Skeletal muscle tissue (tissue), 4 donors: Measurements from ENCODE around the gene MSTN. TPM values are rescaled to one million over a fixed set of nuclear protein-coding genes. Genes with fewer than 3 reads are reported as not detected.

ENCODE experiments used
- H3K27ac ChIP-seq: one replicate; pipeline ENCODE4 v1.7.0; 2013; ENCODE audit warnings: mild to moderate bottlenecking, low read depth, low read length, inconsistent platforms
- H3K27me3 ChIP-seq, 3 donors: one replicate each; pipeline ENCODE4 v1.7.0; 2013; ENCODE audit warnings: low read length in 3 of 3; ENCODE audit not compliant: control insufficient read depth in 3 of 3, insufficient read depth in 3 of 3
- H3K36me3 ChIP-seq, 3 donors: one replicate each; pipeline ENCODE4 v1.7.0; 2013; ENCODE audit warnings: low read length in 3 of 3; ENCODE audit not compliant: control insufficient read depth in 3 of 3, insufficient read depth in 3 of 3
- H3K4me1 ChIP-seq, 3 donors: one replicate each; pipeline ENCODE4 v1.7.0; 2013; ENCODE audit warnings: low read length in 3 of 3, mild to moderate bottlenecking in 3 of 3; ENCODE audit not compliant: control insufficient read depth in 3 of 3, insufficient read depth in 3 of 3
- H3K4me3 ChIP-seq, 3 donors: one replicate each; pipeline ENCODE4 v1.7.0; 2013; ENCODE audit warnings: low read length in 3 of 3
- H3K9ac ChIP-seq, 3 donors: one replicate each; pipeline ENCODE4 v1.7.0; 2013; ENCODE audit warnings: low read length in 3 of 3, mild to moderate bottlenecking in 3 of 3, moderate library complexity in 2 of 3, low read depth in 1 of 3
- H3K9me3 ChIP-seq, 3 donors: one replicate each; pipeline ENCODE4 v1.7.0; 2013; ENCODE audit warnings: low read length in 3 of 3; ENCODE audit not compliant: control insufficient read depth in 3 of 3
- total RNA-seq: library from RNA; depleted of rRNA; stranded (reverse); fragments of >200 nt; gene quantifications from one replicate; pipeline ENCODE4 v1.2.3, GENCODE V29; 2014
- donor health status: Osteomylitis.

Gene MSTN
- total RNA-seq, 1 donor from 2014 or later: 18.8 TPM

GRCh38 chr2:190069936-190070696, 7.6 kb upstream of the MSTN start:
- no peak overlapping the region for H3K9ac ChIP-seq
- no peak overlapping the region for H3K27ac ChIP-seq
- H3K4me1 ChIP-seq: no peaks in the 10 kb centered on the region
- no peaks in the 10 kb centered on the region for H3K27me3 ChIP-seq
- no peaks in the 10 kb centered on the region for H3K36me3 ChIP-seq
- no peak overlapping the region for H3K4me3 ChIP-seq
- H3K9me3 ChIP-seq: no peaks in the 10 kb centered on the region

- H3K27me3 ChIP-seq: no peaks in the 10 kb centered on the region
- H3K9me3 ChIP-seq: no peaks in the 10 kb centered on the region
- no peaks in the 10 kb centered on the region for H3K4me1 ChIP-seq
- no peak overlapping the region for H3K27ac ChIP-seq
- H3K36me3 ChIP-seq: no peaks in the 10 kb centered on the region
- no peak overlapping the region for H3K9ac ChIP-seq
- no peak overlapping the region for H3K4me3 ChIP-seq
These were observed 6.2 kb upstream of the MSTN start for GRCh38 chr2:190068764-190069163.

- no peak overlapping the region for H3K27ac ChIP-seq
- H3K36me3 ChIP-seq: no peaks in the 10 kb centered on the region
- H3K27me3 ChIP-seq: no peaks in the 10 kb centered on the region
- H3K9ac ChIP-seq: no peak overlapping the region
- no peaks in the 10 kb centered on the region for H3K4me1 ChIP-seq
- H3K4me3 ChIP-seq: no peak overlapping the region
- no peaks in the 10 kb centered on the region for H3K9me3 ChIP-seq
These were observed 3.3 kb upstream of the MSTN start for GRCh38 chr2:190065839-190066238.

DNA sequence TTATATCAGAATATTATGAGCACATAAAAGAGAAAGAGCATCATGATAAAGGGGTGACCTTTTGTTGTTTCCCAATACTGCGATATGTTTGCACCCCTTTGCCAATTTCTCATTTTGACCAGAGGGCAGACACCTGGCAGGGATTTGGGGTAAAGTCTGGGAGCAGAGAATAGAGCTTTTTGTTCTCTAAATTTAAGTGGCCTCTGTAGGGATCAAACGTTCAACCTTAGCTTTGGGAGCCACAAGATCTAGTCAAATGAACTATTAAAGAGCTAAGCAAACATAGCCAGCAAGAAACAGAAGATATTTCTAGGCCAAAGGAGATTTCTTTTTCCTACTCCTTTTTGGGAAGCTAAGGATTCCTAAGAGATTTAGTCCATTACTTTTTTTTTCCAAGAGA, 1.1 kb upstream of the MSTN start:
- no peak overlapping the region for H3K4me3 ChIP-seq
- H3K27me3 ChIP-seq: no peaks in the 10 kb centered on the region
- H3K9ac ChIP-seq: no peak overlapping the region
- no peaks in the 10 kb centered on the region for H3K9me3 ChIP-seq
- peaks cover 0 to under 1% (median 0%) of the 10 kb centered on the region in 3 donors for H3K36me3 ChIP-seq
- no peak overlapping the region for H3K27ac ChIP-seq
- no peaks in the 10 kb centered on the region for H3K4me1 ChIP-seq

DNA sequence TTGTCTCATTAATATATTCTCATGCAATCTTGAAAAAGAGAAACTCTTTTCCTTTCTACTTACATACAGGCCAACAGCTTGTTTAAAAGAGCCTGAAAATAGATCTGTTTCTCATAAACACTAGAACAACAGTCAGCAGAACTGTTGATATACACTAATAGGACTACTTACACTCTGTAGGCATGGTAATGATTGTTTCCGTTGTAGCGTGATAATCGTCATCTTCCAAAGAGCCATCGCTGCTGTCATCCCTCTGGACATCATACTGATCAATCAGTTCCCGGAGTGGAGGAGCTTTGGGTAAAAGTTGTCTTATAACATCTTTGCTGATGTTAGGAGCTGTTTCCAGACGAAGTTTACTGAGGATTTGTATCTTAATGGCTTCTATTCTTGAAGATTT, 476 bp downstream of the MSTN start:
- H3K4me1 ChIP-seq: no peaks in the 10 kb centered on the region
- peak overlapping the region; percentile 57 to 79 (median 62) for H3K4me3 ChIP-seq
- no peaks in the 10 kb centered on the region for H3K27me3 ChIP-seq
- H3K9me3 ChIP-seq: no peaks in the 10 kb centered on the region
- peak overlapping the region; percentile 48 to 66 (median 55) for H3K9ac ChIP-seq
- H3K27ac ChIP-seq: peak overlapping the region; percentile 26
- H3K36me3 ChIP-seq: peaks cover 0 to 3% (median 3%) of the 10 kb centered on the region in 3 donors

DNA sequence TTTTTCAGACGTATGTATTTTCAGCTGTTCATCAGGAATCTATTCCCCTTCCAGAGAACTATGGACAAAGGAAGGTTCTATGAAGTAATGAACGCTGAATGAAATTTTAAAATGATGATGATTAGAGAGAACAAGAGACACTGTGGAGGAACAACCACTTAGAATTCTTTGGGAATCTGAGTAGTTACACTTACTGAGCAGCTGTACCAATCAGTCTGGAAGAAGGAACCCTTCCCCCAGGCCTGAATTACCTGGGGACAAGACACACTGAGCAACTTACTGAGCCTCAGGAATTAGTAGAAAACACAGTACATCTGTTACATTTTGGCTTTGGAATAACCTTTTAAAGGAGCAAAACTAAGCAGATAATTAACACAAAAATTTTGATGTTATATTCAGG, 1.9 kb downstream of the MSTN start:
- Histone ChIP-seq H3K27ac (peak overlapping the region; percentile 26), H3K27me3 (no peaks in the 10 kb centered on the region), H3K36me3 (peaks cover 0 to 3% (median 3%) of the 10 kb centered on the region in 3 donors), H3K9me3 (no peaks in the 10 kb centered on the region), H3K9ac (peak overlapping the region; percentile 25 to 55 (median 48)), H3K4me1 (no peaks in the 10 kb centered on the region), H3K4me3 (peak overlapping the region in 2 of 3 donors; percentile 53 to 79)

GRCh38 chr2:190060019-190060418, 2.5 kb downstream of the MSTN start:
- H3K4me3 ChIP-seq: peak overlapping the region; percentile 14 to 79 (median 16)
- H3K27ac ChIP-seq: no peak overlapping the region

GRCh38 chr2:190053426-190053825, 9.1 kb downstream of the MSTN start:
- Histone ChIP-seq H3K9me3 (no peaks in the 10 kb centered on the region), H3K9ac (no peak overlapping the region), H3K27ac (no peak overlapping the region)

More at GRCh38 chr2:190060019-190060418, 2.5 kb downstream of the MSTN start:
- Histone ChIP-seq H3K4me1 (no peaks in the 10 kb centered on the region), H3K9me3 (no peaks in the 10 kb centered on the region), H3K27me3 (no peaks in the 10 kb centered on the region), H3K36me3 (peaks cover 0 to 3% (median 3%) of the 10 kb centered on the region in 3 donors), H3K9ac (peak overlapping the region in 1 of 3 donors; percentile 47)

GRCh38 chr2:190052307-190052706, 10.2 kb downstream of the MSTN start:
- H3K36me3 ChIP-seq: peaks cover 0 to 3% (median 0%) of the 10 kb centered on the region in 3 donors
- H3K4me1 ChIP-seq: no peaks in the 10 kb centered on the region

More at GRCh38 chr2:190053426-190053825, 9.1 kb downstream of the MSTN start:
- H3K4me1 ChIP-seq: no peaks in the 10 kb centered on the region
- H3K4me3 ChIP-seq: no peak overlapping the region
- H3K27me3 ChIP-seq: no peaks in the 10 kb centered on the region
- peaks cover 0 to 3% (median under 1%) of the 10 kb centered on the region in 3 donors for H3K36me3 ChIP-seq

DNA sequence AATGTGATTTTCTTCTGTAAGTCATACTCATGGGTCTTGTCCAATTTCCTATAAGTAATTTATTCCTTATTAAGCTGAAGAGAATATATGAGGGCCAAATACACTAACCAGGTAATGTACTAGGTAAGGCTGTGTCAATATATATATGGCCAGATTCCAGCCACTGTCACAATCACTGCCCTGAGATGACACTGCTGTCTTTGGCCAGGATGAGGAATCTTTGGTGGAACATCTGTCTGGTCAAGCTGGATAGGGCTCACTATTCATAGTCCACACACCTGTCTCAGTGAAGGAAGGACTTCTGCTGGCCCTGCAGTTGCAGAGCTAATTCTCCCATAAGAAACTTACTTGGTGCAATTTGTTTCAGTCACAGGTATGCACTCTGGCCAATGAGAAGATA, 11.3 kb downstream of the MSTN start:
- Histone ChIP-seq H3K9ac (no peak overlapping the region), H3K27ac (no peak overlapping the region), H3K4me3 (no peak overlapping the region), H3K36me3 (no peaks in the 10 kb centered on the region), H3K4me1 (no peaks in the 10 kb centered on the region), H3K9me3 (no peaks in the 10 kb centered on the region), H3K27me3 (no peaks in the 10 kb centered on the region)

More at GRCh38 chr2:190052307-190052706, 10.2 kb downstream of the MSTN start:
- H3K27me3 ChIP-seq: no peaks in the 10 kb centered on the region
- H3K9ac ChIP-seq: no peak overlapping the region
- no peaks in the 10 kb centered on the region for H3K9me3 ChIP-seq
- no peak overlapping the region for H3K27ac ChIP-seq
- H3K4me3 ChIP-seq: no peak overlapping the region
